SK-N-SH treated with all-trans-retinoic acid at 6 μM for 48 hours (cell line): ENCODE results near the gene CDCA5.

Source experiments
- ARNTL ChIP-seq: fragments of 450-650 bp; formaldehyde crosslinking; IDR thresholded peaks from 2 replicates; pipeline ENCODE4 v1.5.0; 2020; ENCODE audit warnings: low read depth, mild to moderate bottlenecking, moderate library complexity, borderline replicate concordance
- CREB5 ChIP-seq: fragments of 250-450 bp; sonication (Bioruptor Pico); IDR thresholded peaks from 2 replicates; pipeline ENCODE4 v1.5.1; 2020; ENCODE audit warnings: low read depth, mild to moderate bottlenecking, moderate library complexity
- CSDC2 ChIP-seq: fragments of 250-450 bp; sonication (Bioruptor Pico); IDR thresholded peaks from 2 replicates; pipeline ENCODE4 v1.5.0; 2020; ENCODE audit warnings: mild to moderate bottlenecking, moderate library complexity
- ISL1 ChIP-seq: fragments of 250-450 bp; sonication (Bioruptor Pico); IDR thresholded peaks from 2 replicates; pipeline ENCODE4 v2.1.2; 2022; ENCODE audit warnings: mild to moderate bottlenecking, moderate library complexity
- PATZ1 ChIP-seq: fragments of 250-450 bp; sonication (Bioruptor Pico); IDR thresholded peaks from 2 replicates; pipeline ENCODE4 v1.8.0; 2020; ENCODE audit warnings: mild to moderate bottlenecking, moderate library complexity, borderline replicate concordance
- SNAI2 ChIP-seq: fragments of 250-450 bp; sonication (Bioruptor Pico); IDR thresholded peaks from 2 replicates; pipeline ENCODE4 v1.5.0; 2020; ENCODE audit warnings: mild to moderate bottlenecking, moderate library complexity
- TOX ChIP-seq: fragments of 250-450 bp; sonication (Bioruptor Pico); IDR thresholded peaks from 2 replicates; pipeline ENCODE4 v1.8.0; 2021; ENCODE audit warnings: mild to moderate bottlenecking, moderate library complexity, borderline replicate concordance
- TSHZ2 ChIP-seq: fragments of 250-450 bp; sonication (Bioruptor Pico); IDR thresholded peaks from 2 replicates; pipeline ENCODE4 v1.5.0; 2020; ENCODE audit warnings: mild to moderate bottlenecking, moderate library complexity
- ZFP30 ChIP-seq: fragments of 450-650 bp; formaldehyde crosslinking; IDR thresholded peaks from 2 replicates; pipeline ENCODE4 v1.5.0; 2022; ENCODE audit warnings: mild to moderate bottlenecking, moderate library complexity
- ZNF70 ChIP-seq: fragments of 450-650 bp; formaldehyde crosslinking; IDR thresholded peaks from 2 replicates; pipeline ENCODE4 v1.5.0; 2020; ENCODE audit warnings: mild to moderate bottlenecking, moderate library complexity

- TF ChIP-seq CSDC2 (CRISPR knock-in tag) (no peak), ZNF70 (CRISPR knock-in tag) (no peak), CREB5 (CRISPR knock-in tag) (no peak), ARNTL (CRISPR knock-in tag) (no peak), ZFP30 (CRISPR knock-in tag) (no peak), TOX (CRISPR knock-in tag) (no peak), PATZ1 (CRISPR knock-in tag) (no peak), SNAI2 (no peak), TSHZ2 (CRISPR knock-in tag) (no peak), ISL1 (CRISPR knock-in tag) (no peak)
Measured at GRCh38 chr11:65130631-65131416, 47.0 kb upstream of the CDCA5 start.
